ENCODE data around the gene CERS5. TPM values are rescaled to one million over a fixed set of nuclear protein-coding genes. Genes with fewer than 3 reads are reported as not detected.

The CERS5 gene
- polyA plus RNA-seq, 1 donor (not counting 4 experiments of a cell fraction or from before 2014, with no cell fraction given): 72.3 TPM

DNA sequence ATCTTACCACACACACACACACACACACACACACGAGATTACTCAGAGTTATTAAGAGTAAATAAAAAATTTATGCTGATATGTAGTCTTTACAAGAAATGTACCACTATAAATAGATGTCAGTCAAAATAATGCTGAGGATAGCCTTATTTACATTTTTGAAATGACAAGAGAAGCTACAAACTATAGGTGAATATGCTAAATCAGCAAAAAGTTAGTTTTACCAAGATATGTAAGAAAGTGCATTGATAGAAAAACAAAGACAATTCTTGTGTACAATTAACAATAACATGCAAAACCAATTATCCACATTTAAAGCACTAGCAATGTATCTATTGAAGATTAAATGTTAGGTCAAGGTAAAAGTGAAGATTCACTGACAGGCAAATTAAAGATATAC lies 46.8 kb upstream of the CERS5 start:
- FAIRE-seq (no peak), DNase-seq (ENCODE audit: low read depth, low spot score) (no peak)
- peaks cover 7 to 19% of the 10 kb centered on the region in 2 experiments for H3K36me3 ChIP-seq (ENCODE audit: control insufficient read depth in 2 of 2, extremely low read depth in 1 of 2, insufficient read depth in 2 of 2, low read length in 2 of 2)
- TF ChIP-seq, protein P1, sequence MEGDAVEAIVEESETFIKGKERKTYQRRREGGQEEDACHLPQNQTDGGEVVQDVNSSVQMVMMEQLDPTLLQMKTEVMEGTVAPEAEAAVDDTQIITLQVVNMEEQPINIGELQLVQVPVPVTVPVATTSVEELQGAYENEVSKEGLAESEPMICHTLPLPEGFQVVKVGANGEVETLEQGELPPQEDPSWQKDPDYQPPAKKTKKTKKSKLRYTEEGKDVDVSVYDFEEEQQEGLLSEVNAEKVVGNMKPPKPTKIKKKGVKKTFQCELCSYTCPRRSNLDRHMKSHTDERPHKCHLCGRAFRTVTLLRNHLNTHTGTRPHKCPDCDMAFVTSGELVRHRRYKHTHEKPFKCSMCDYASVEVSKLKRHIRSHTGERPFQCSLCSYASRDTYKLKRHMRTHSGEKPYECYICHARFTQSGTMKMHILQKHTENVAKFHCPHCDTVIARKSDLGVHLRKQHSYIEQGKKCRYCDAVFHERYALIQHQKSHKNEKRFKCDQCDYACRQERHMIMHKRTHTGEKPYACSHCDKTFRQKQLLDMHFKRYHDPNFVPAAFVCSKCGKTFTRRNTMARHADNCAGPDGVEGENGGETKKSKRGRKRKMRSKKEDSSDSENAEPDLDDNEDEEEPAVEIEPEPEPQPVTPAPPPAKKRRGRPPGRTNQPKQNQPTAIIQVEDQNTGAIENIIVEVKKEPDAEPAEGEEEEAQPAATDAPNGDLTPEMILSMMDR (optimal IDR thresholded peaks at IDR 0.05 in 1 of 3, IDR thresholded peaks at IDR 0.05 in 1 of 3, conservative IDR thresholded peaks at IDR 0.05 in 1 of 3; ENCODE audit: extremely low read depth in 1 of 3, insufficient read depth in 2 of 3, low read length in 3 of 3): no peak
- TF ChIP-seq EZH2 (IDR thresholded peaks at IDR 0.05; ENCODE audit: low read length): no peak
- peak overlapping the region; percentile 11 for H3K9ac ChIP-seq (ENCODE audit: control insufficient read depth, extremely low read depth, insufficient read depth, low read length)
- peak overlapping the region in 2 of 3 experiments; percentile 29 to 62 for H3K4me3 ChIP-seq (ENCODE audit: control insufficient read depth in 2 of 3, extremely low read depth in 1 of 3, insufficient read depth in 2 of 3, low read depth in 1 of 3, low read length in 3 of 3)
- no peaks in the 10 kb centered on the region for H3K27me3 ChIP-seq (ENCODE audit: control insufficient read depth, extremely low read depth, insufficient read depth, low read length)
- H3K27ac ChIP-seq (ENCODE audit: control insufficient read depth, insufficient read depth, low read length): peak overlapping the region; percentile 75
- no peak overlapping the region for H2AFZ ChIP-seq (ENCODE audit: control insufficient read depth, low read length)
- H4K20me1 ChIP-seq (ENCODE audit: control insufficient read depth, extremely low read depth, insufficient read depth, low read length): peaks cover 10% of the 10 kb centered on the region
- H3K9me1 ChIP-seq (ENCODE audit: control insufficient read depth, extremely low read depth, insufficient read depth, low read length): no peaks in the 10 kb centered on the region
- peaks cover 87% of the 10 kb centered on the region for H3K79me2 ChIP-seq (ENCODE audit: control insufficient read depth, insufficient read depth, low read length)
- no peaks in the 10 kb centered on the region for H3K9me3 ChIP-seq (ENCODE audit: control insufficient read depth, low read depth, low read length)
- dilution Hi-C loops (cut with MboI; ENCODE audit: extremely low pct_ligation_motif_present, low sequenced_read_pairs): no loop called here
- H3K4me2 ChIP-seq (ENCODE audit: control insufficient read depth, extremely low read depth, insufficient read depth, low read depth, low read length): peak overlapping the region; percentile 49
- peaks cover 70% of the 10 kb centered on the region for H3K4me1 ChIP-seq (ENCODE audit: control insufficient read depth, extremely low read depth, insufficient read depth, low read length)

DNA sequence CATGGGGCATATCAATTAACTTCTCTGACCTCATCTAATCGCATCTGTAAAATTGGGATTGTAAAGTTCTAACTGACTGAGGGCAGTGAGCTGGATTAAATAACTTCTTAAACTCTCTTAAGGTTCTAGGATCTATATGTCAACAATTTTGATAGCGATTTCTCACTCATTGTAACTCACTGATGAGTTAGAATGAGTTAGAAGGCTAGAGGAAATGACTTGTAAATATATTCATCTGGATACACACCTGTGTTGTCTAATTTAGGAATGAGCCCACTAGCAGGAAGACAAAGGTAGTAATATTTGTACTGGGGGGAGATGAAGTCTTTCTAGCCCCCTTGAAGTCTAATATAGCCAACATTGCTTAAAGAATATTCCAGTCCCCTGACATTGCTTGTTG lies 46.3 kb upstream of the CERS5 start:
- H3K36me3 ChIP-seq (ENCODE audit: control insufficient read depth in 2 of 2, extremely low read depth in 1 of 2, insufficient read depth in 2 of 2, low read length in 2 of 2): peaks cover 7 to 19% of the 10 kb centered on the region in 2 experiments
- FAIRE-seq: no peak
- H4K20me1 ChIP-seq (ENCODE audit: control insufficient read depth, extremely low read depth, insufficient read depth, low read length): peaks cover 10% of the 10 kb centered on the region
- H3K27ac ChIP-seq (ENCODE audit: control insufficient read depth, insufficient read depth, low read length): peak overlapping the region; percentile 75
- no peak for DNase-seq (ENCODE audit: low read depth, low spot score)
- dilution Hi-C loops (cut with MboI; ENCODE audit: extremely low pct_ligation_motif_present, low sequenced_read_pairs): no loop called here
- peaks cover 75% of the 10 kb centered on the region for H3K4me1 ChIP-seq (ENCODE audit: control insufficient read depth, extremely low read depth, insufficient read depth, low read length)
- no peaks in the 10 kb centered on the region for H3K9me1 ChIP-seq (ENCODE audit: control insufficient read depth, extremely low read depth, insufficient read depth, low read length)
- no peaks in the 10 kb centered on the region for H3K27me3 ChIP-seq (ENCODE audit: control insufficient read depth, extremely low read depth, insufficient read depth, low read length)
- peak overlapping the region; percentile 49 for H3K4me2 ChIP-seq (ENCODE audit: control insufficient read depth, extremely low read depth, insufficient read depth, low read depth, low read length)
- peak overlapping the region; percentile 44 for H3K9ac ChIP-seq (ENCODE audit: control insufficient read depth, extremely low read depth, insufficient read depth, low read length)
- peak overlapping the region in 2 of 3 experiments; percentile 29 to 62 for H3K4me3 ChIP-seq (ENCODE audit: control insufficient read depth in 2 of 3, extremely low read depth in 1 of 3, insufficient read depth in 2 of 3, low read depth in 1 of 3, low read length in 3 of 3)
- no peak overlapping the region for H2AFZ ChIP-seq (ENCODE audit: control insufficient read depth, low read length)
- no peaks in the 10 kb centered on the region for H3K9me3 ChIP-seq (ENCODE audit: control insufficient read depth, low read depth, low read length)
- no peak for TF ChIP-seq EZH2 (IDR thresholded peaks at IDR 0.05; ENCODE audit: low read length)
- TF ChIP-seq, protein P1 (optimal IDR thresholded peaks at IDR 0.05 in 1 of 3, IDR thresholded peaks at IDR 0.05 in 1 of 3, conservative IDR thresholded peaks at IDR 0.05 in 1 of 3; ENCODE audit: extremely low read depth in 1 of 3, insufficient read depth in 2 of 3, low read length in 3 of 3): no peak
- H3K79me2 ChIP-seq (ENCODE audit: control insufficient read depth, insufficient read depth, low read length): peaks cover 83% of the 10 kb centered on the region

All from keratinocyte (primary cell).